ENCODE data around the gene ADA.
"Not testable (repeated sequence)": the region's sequence is repeated elsewhere in the genome, so short reads cannot be mapped to it uniquely, and the experiment has no call there.

The ADA gene

DNA sequence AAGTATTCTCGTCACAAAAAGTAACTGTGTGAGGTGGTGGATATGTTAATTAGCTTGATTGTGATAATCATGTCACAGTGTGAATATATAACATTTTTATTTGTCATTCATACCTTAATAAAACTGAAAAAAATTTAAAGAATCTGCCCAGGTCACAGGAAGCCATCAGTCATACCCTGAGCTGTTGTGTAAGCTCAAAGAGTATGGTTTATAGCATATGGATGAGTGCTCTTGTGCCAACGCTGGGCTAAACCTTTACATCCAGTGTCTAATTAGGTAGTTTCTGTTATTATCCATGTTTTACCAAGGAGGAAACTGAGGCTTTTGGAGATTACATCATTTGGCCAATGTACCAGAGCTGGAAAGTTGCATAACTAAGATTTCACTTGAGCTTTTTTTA is 57.7 kb downstream of the ADA start:
- TF ChIP-seq CTCF (IDR thresholded peaks at IDR 0.05): no peak
- Histone ChIP-seq H3K4me3 (no peak overlapping the region), H3K27ac (peak overlapping the region; percentile 73 to 81)
- no peak for DNase-seq (ENCODE audit: low spot score)

GRCh38 chr20:44592366-44592765 is 59.1 kb downstream of the ADA start:
- Histone ChIP-seq H3K27ac (peak overlapping the region; percentile 27 to 81), H3K4me3 (no peak overlapping the region)
- no peak for DNase-seq (ENCODE audit: low spot score)
- no peak for TF ChIP-seq CTCF (IDR thresholded peaks at IDR 0.05)

DNA sequence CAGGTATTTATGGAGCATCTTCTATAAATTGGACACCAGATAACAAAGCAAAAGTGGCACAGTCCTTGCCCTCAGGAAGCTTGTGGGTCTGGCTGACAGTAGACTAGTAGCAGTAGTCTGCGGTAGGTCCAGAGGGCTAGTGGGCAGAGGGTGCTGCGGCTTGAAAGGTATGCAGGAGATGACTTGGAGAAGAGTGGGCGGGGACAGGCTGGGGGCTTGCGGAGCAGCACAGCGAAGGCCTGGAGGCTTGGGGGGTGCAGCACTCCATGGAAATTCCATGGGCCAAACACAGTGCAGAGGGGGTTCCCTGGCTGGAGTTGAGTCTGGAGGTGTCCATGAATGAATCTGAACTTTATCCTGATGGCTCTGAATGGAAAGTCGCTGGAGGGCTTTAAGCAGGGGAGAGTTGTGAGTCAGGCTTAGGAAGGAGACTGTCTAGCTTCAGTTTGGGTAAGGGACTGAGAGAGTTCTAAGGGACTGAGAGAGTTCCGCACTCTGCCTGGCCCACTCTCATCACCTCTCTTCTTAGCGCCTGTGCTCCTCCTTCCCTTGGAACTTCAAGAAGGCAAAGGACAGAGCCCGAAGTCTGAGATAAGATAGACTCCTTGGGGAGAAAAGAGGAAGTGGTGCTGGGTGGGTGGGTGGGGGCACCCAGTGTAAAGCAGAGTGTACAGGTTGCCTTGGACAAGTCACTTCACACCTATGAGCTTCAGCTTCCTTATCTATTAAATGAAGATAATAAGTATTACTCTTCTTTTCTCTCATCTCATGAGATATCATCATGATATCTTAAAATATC is 60.3 kb downstream of the ADA start:
- Histone ChIP-seq H3K4me3 (no peak overlapping the region), H3K27ac (peak overlapping the region in 1 of 2 donors; percentile 81)
- no peak for TF ChIP-seq CTCF (IDR thresholded peaks at IDR 0.05)
- DNase-seq (ENCODE audit: low spot score): no peak

GRCh38 chr20:44589537-44589936 is 62.0 kb downstream of the ADA start:
- H3K4me3 ChIP-seq: no peak overlapping the region
- H3K27ac ChIP-seq: peak overlapping the region in 1 of 2 donors; percentile 44
- DNase-seq (ENCODE audit: low spot score): no peak
- TF ChIP-seq CTCF (IDR thresholded peaks at IDR 0.05): no peak

GRCh38 chr20:44588321-44588720 is 63.2 kb downstream of the ADA start:
- peak overlapping the region; percentile 82 to 86 for H3K27ac ChIP-seq
- not testable (repeated sequence) for DNase-seq (ENCODE audit: low spot score)
- H3K4me3 ChIP-seq: peak overlapping the region; percentile 7

DNA sequence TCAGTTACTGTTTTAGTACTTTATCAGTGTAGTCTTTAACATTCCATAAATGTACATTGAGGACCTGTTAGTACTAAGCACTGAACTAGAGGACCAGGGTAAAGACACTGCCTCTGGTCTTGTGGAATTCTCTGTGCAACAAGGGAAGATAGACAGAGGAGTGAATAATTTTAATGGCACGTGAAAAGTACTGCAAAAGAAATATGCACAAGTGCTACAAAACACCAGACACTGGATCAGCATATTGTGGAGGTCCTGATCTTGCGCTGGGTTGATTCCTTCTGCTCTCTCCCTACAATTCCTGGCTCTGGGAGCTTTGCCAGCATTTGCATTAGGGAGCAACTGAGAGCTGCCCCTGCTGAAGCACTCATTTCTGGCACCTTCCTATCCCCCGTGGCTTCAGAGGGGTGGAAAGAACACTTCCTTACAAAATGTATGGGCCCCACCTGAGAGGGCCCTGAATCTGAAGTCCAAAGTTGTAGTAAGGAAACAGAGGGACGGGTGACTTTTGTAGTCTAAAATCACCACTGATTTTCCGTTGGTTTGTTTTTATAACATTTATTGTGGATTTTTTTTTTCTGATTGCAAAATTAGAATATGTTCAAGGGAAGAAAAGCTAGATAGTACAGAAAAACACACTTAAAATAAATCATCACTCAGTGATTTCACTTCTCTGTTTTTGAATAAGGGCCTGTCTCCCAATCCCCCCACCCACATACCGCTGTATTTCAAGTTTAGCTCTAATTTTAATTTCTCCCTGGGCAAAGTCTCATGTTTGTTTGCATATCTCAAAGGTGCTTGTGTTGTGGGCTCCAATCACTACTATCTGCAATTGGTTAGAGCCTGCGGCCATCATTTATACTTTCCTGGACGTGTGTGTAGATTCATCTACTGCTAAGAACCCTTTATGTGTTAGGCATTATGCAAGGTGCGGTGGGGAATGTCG is 64.2 kb downstream of the ADA start:
- H3K4me3 ChIP-seq: peak overlapping the region; percentile 65
- no peak for TF ChIP-seq CTCF (IDR thresholded peaks at IDR 0.05)
- H3K27ac ChIP-seq: peak overlapping the region; percentile 82 to 86
- no peak for DNase-seq (ENCODE audit: low spot score)

- TF ChIP-seq CTCF (IDR thresholded peaks at IDR 0.05): no peak
- no peak for DNase-seq (ENCODE audit: low spot score)
- Histone ChIP-seq H3K4me3 (peak overlapping the region; percentile 65), H3K27ac (peak overlapping the region; percentile 82 to 86)
These were observed 65.1 kb downstream of the ADA start for GRCh38 chr20:44586289-44586911.

Data from coronary artery (tissue), 2 donors.